HepG2 (cell line): ENCODE measurements around the gene ZNF691. TPM values are rescaled to one million over a fixed set of nuclear protein-coding genes. Genes with fewer than 3 reads are reported as not detected.

Experiments used
- CEBPZ ChIP-seq: IDR thresholded peaks from 2 replicates; pipeline ENCODE4 v1.6.1; 2012; ENCODE audit warnings: low read length, improper control_type of control experiment
- IKZF4 ChIP-seq: sonication (generic); formaldehyde crosslinking; IDR thresholded peaks from 2 replicates; pipeline ENCODE4 v1.5.1; 2020; ENCODE audit warnings: borderline replicate concordance, mild to moderate bottlenecking, low read depth, missing genetic modification reagents; ENCODE audit errors: not compliant biosample characterization
- JUNB ChIP-seq: sonication (generic); formaldehyde crosslinking; IDR thresholded peaks from 2 replicates; pipeline ENCODE4 v1.8.0; 2022; ENCODE audit warnings: missing genetic modification reagents, mild to moderate bottlenecking, borderline replicate concordance
- MEIS1 ChIP-seq: sonication (generic); formaldehyde crosslinking; IDR thresholded peaks from 2 replicates; pipeline ENCODE4 v1.9.0; 2021; ENCODE audit warnings: mild to moderate bottlenecking, missing genetic modification reagents, moderate library complexity, borderline replicate concordance
- MEIS2 ChIP-seq: sonication (generic); formaldehyde crosslinking; IDR thresholded peaks from 2 replicates; pipeline ENCODE4 v1.9.0; 2021; ENCODE audit warnings: mild to moderate bottlenecking, missing genetic modification reagents
- POLR2AphosphoS2 ChIP-seq: IDR thresholded peaks from 2 replicates; pipeline ENCODE4 v1.6.1; 2011; ENCODE audit warnings: low read depth, low read length, improper control_type of control experiment
- XBP1 ChIP-seq: sonication (generic); formaldehyde crosslinking; IDR thresholded peaks from 2 replicates; pipeline ENCODE4 v1.5.0; 2020; ENCODE audit warnings: missing genetic modification reagents
- XRCC5 ChIP-seq: fragments of 200-400 bp; formaldehyde crosslinking; optimal IDR thresholded peaks from 2 replicates; pipeline ENCODE3; 2017; ENCODE audit warnings: mild to moderate bottlenecking, low read length
- ZBTB2 ChIP-seq: sonication (generic); formaldehyde crosslinking; IDR thresholded peaks from 2 replicates; pipeline ENCODE4 v1.8.0; 2022; ENCODE audit warnings: low read depth, missing genetic modification reagents
- ZBTB33 ChIP-seq: sonication (generic); formaldehyde crosslinking; IDR thresholded peaks from 2 replicates; pipeline ENCODE4 v1.4.0; 2020; ENCODE audit warnings: missing genetic modification reagents
- ZNF17 ChIP-seq: sonication (generic); formaldehyde crosslinking; IDR thresholded peaks from 2 replicates; pipeline ENCODE4 v1.5.0; 2020; ENCODE audit warnings: mild to moderate bottlenecking, missing genetic modification reagents
- ZNF20 ChIP-seq: sonication (generic); formaldehyde crosslinking; IDR thresholded peaks from 2 replicates; pipeline ENCODE4 v1.4.0; 2020; ENCODE audit warnings: mild to moderate bottlenecking, moderate library complexity, missing genetic modification reagents
- ZNF264 ChIP-seq: sonication (generic); formaldehyde crosslinking; IDR thresholded peaks from 2 replicates; pipeline ENCODE4 v1.4.0; 2020; ENCODE audit warnings: missing genetic modification reagents
- ZNF496 ChIP-seq: sonication (generic); formaldehyde crosslinking; IDR thresholded peaks from 2 replicates; pipeline ENCODE4 v1.8.1; 2023; ENCODE audit warnings: mild to moderate bottlenecking, moderate library complexity, missing genetic modification reagents; ENCODE audit not compliant: insufficient replicate concordance
- ZNF550 ChIP-seq: sonication (generic); formaldehyde crosslinking; IDR thresholded peaks from 2 replicates; pipeline ENCODE4 v1.4.0; 2020; ENCODE audit warnings: mild to moderate bottlenecking, missing genetic modification reagents, borderline replicate concordance
- ZNF556 ChIP-seq: sonication (generic); formaldehyde crosslinking; IDR thresholded peaks from 2 replicates; pipeline ENCODE4 v1.4.0; 2020; ENCODE audit warnings: mild to moderate bottlenecking, missing genetic modification reagents, borderline replicate concordance
- ZNF563 ChIP-seq: sonication (generic); formaldehyde crosslinking; IDR thresholded peaks from 2 replicates; pipeline ENCODE4 v1.8.0; 2022; ENCODE audit warnings: mild to moderate bottlenecking, moderate library complexity, missing genetic modification reagents
- ZNF570 ChIP-seq: sonication (generic); formaldehyde crosslinking; IDR thresholded peaks from 2 replicates; pipeline ENCODE4 v1.4.0; 2020; ENCODE audit warnings: mild to moderate bottlenecking, missing genetic modification reagents, borderline replicate concordance
- ZNF598 ChIP-seq: sonication (generic); formaldehyde crosslinking; IDR thresholded peaks from 2 replicates; pipeline ENCODE4 v1.5.1; 2020; ENCODE audit warnings: mild to moderate bottlenecking, missing genetic modification reagents, borderline replicate concordance
- ZNF746 ChIP-seq: sonication (generic); formaldehyde crosslinking; IDR thresholded peaks from 2 replicates; pipeline ENCODE4 v1.8.0; 2022; ENCODE audit warnings: mild to moderate bottlenecking, missing genetic modification reagents
- ZNF839 ChIP-seq: sonication (generic); formaldehyde crosslinking; IDR thresholded peaks from 2 replicates; pipeline ENCODE4 v1.4.0; 2020; ENCODE audit warnings: missing genetic modification reagents, mild to moderate bottlenecking, borderline replicate concordance
- ZNF883 ChIP-seq: sonication (generic); formaldehyde crosslinking; IDR thresholded peaks from 2 replicates; pipeline ENCODE4 v1.5.1; 2020; ENCODE audit warnings: mild to moderate bottlenecking, missing genetic modification reagents; ENCODE audit errors: not compliant biosample characterization
- polyA plus RNA-seq, 8 experiments: library from polyadenylated mRNA; depleted of rRNA in 3 of 8; stranded (reverse) in 7 of 8; unstranded in 1 of 8; fragments of >200 nt; fragmentation: Illumina TruSeq in 4 of 8; extraction: Trizol in 4 of 8; gene quantifications; 2 replicates each; pipeline versions ENCODE4 v1.2.1 to v1.2.3, GENCODE V29; 2011 to 2016; ENCODE audit warnings: low read depth in 4 of 8, missing spikeins in 1 of 8, mixed read lengths in 1 of 8; ENCODE audit not compliant: insufficient read depth in 1 of 8
- total RNA-seq, 5 experiments: library from RNA; depleted of rRNA; stranded (reverse); fragments of >200 nt; fragmentation: Illumina TruSeq; extraction: Trizol; gene quantifications; 2 replicates each; pipeline ENCODE4 v1.2.3, GENCODE V29; 2016; ENCODE audit warnings: low read depth in 1 of 5
- TF ChIP-seq, protein P1 (sequence below): sonication (generic); formaldehyde crosslinking; IDR thresholded peaks from 2 replicates; pipeline ENCODE4 v1.4.0; 2020; ENCODE audit warnings: mild to moderate bottlenecking, low read depth, missing genetic modification reagents

Gene ZNF691
- total and polyA plus RNA-seq, 2 of the 13 experiments (the other 11 are each of a cell fraction or from before 2014, with no cell fraction given), result 7.6 to 7.8 TPM

- TF ChIP-seq CEBPZ, result no peak
- TF ChIP-seq, protein P1, sequence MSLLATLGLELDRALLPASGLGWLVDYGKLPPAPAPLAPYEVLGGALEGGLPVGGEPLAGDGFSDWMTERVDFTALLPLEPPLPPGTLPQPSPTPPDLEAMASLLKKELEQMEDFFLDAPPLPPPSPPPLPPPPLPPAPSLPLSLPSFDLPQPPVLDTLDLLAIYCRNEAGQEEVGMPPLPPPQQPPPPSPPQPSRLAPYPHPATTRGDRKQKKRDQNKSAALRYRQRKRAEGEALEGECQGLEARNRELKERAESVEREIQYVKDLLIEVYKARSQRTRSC (CRISPR knock-in tag), result no peak
- TF ChIP-seq ZBTB33 (CRISPR knock-in tag), result no peak
- 0 out of 2 replicates have a peak, but pooled peaks have one; percentile 19 for TF ChIP-seq ZNF570 (CRISPR knock-in tag)
- TF ChIP-seq ZNF17 (CRISPR knock-in tag), result no peak
- no peak for TF ChIP-seq JUNB (CRISPR knock-in tag)
- no peak for TF ChIP-seq ZNF598 (CRISPR knock-in tag)
- TF ChIP-seq MEIS1 (CRISPR knock-in tag), result no peak; the same call in 1 of the 2 replicates
- TF ChIP-seq ZNF883 (CRISPR knock-in tag), result no peak
- 0 out of 2 replicates have a peak, but pooled peaks have one; percentile 2 for TF ChIP-seq ZNF746 (CRISPR knock-in tag)
- TF ChIP-seq ZNF496 (CRISPR knock-in tag), result no peak
- TF ChIP-seq ZNF264, result no peak
- TF ChIP-seq ZNF556, result 0 out of 2 replicates have a peak, but pooled peaks have one; percentile 22
- no peak for TF ChIP-seq MEIS2 (CRISPR knock-in tag)
- TF ChIP-seq ZBTB2 (CRISPR knock-in tag), result no peak
- no peak for TF ChIP-seq POLR2AphosphoS2
- TF ChIP-seq ZNF563 (CRISPR knock-in tag), result no peak
- TF ChIP-seq XBP1 (CRISPR knock-in tag), result no peak
- no peak for TF ChIP-seq ZNF550
- TF ChIP-seq ZNF20 (CRISPR knock-in tag), result 0 out of 2 replicates have a peak, but pooled peaks have one; percentile 55
- no peak for TF ChIP-seq ZNF839 (CRISPR knock-in tag)
- TF ChIP-seq IKZF4 (CRISPR knock-in tag), result no peak
- no peak for TF ChIP-seq XRCC5
Measured at GRCh38 chr1:42847111-42847595, 740 bp downstream of the ZNF691 start (continued).
